Activated CD4-positive, alpha-beta T cell treated with anti-CD3 and anti-CD28 coated beads for 48 hours (primary cell): Measurements from ENCODE around the gene FBXL20.
A peak's percentile ranks its signal among the peaks of the same experiment; 100 is the strongest.

ENCODE experiments used
- DNase-seq: peaks from one replicate; pipeline ENCODE4 v3.0.0-alpha.2; 2020

The FBXL20 gene

GRCh38 chr17:39244600-39245570 is 156.5 kb downstream of the FBXL20 start:
- peak; percentile 93 for DNase-seq

GRCh38 chr17:39244016-39244599 is 157.3 kb downstream of the FBXL20 start:
- DNase-seq = no peak

GRCh38 chr17:39243155-39243554 is 158.3 kb downstream of the FBXL20 start:
- no peak for DNase-seq

- no peak for DNase-seq
These were observed 160.8 kb downstream of the FBXL20 start for GRCh38 chr17:39240631-39241030.

- DNase-seq = peak; percentile 85
These were observed 161.6 kb downstream of the FBXL20 start for GRCh38 chr17:39239640-39240314.

GRCh38 chr17:39238311-39238972 is 163.0 kb downstream of the FBXL20 start:
- peak; percentile 75 for DNase-seq

- no peak for DNase-seq
These were observed 163.8 kb downstream of the FBXL20 start for GRCh38 chr17:39237586-39237985.

- no peak for DNase-seq
These were observed 164.4 kb downstream of the FBXL20 start for GRCh38 chr17:39236981-39237441.

- DNase-seq = no peak
These were observed 164.9 kb downstream of the FBXL20 start for GRCh38 chr17:39236450-39236927.

GRCh38 chr17:39235555-39236449 is 165.6 kb downstream of the FBXL20 start:
- DNase-seq = peak; percentile 75

GRCh38 chr17:39231591-39232551 is 169.6 kb downstream of the FBXL20 start:
- DNase-seq = peak; percentile 66

GRCh38 chr17:39231091-39231561 is 170.3 kb downstream of the FBXL20 start:
- DNase-seq = no peak

- DNase-seq = no peak
These were observed 171.1 kb downstream of the FBXL20 start for GRCh38 chr17:39230361-39230760.

GRCh38 chr17:39229274-39229913 is 172.0 kb downstream of the FBXL20 start:
- no peak for DNase-seq

GRCh38 chr17:39227364-39227919 is 174.0 kb downstream of the FBXL20 start:
- DNase-seq = no peak

- DNase-seq = peak; percentile 56
These were observed 175.3 kb downstream of the FBXL20 start for GRCh38 chr17:39225959-39226683.

- no peak for DNase-seq
These were observed 176.0 kb downstream of the FBXL20 start, which contains the start of gene STAC2 for GRCh38 chr17:39225308-39225958. Gene STAC2, minus strand, starts transcription at chr17:39225945. Its CDS starts 443 bp downstream, at chr17:39225502.

- no peak for DNase-seq
These were observed 176.6 kb downstream of the FBXL20 start for GRCh38 chr17:39224778-39225307.
